ENCODE data around the gene FLNB.

DNA sequence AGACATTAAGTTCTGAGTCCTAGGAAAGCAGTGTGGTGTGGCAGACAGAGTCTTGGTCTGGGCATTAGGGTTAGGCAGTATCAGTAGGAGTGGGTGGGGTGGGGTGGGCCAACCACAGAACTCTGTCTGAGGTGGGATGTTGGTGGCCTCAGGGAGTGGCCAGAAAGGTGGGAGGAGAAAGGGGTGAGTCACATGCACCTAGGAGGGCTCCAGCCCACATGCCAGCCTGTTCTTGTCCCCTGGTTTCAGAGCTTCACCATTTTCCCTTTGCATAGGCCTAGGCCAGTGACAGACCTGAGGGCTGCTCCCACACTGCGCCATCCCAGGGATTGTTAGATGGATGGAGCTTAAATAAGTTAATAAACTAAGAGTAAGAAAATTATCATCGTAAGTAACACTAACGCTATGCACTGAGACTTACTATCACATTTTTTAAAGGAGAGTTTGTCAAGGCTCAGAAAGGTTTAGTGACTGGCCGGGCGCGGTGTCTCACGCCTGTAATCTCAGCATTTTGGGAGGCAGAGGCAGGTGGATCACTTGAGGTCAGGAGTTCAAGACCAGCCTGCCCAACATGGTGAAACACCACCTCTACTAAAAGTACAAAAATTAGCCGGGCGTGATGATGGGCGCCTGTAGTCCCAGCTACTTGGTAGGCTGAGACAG, 168.7 kb downstream of the FLNB start:
- TF ChIP-seq EZH2 (IDR thresholded peaks at IDR 0.05), result no peak
- TF ChIP-seq, protein P1, sequence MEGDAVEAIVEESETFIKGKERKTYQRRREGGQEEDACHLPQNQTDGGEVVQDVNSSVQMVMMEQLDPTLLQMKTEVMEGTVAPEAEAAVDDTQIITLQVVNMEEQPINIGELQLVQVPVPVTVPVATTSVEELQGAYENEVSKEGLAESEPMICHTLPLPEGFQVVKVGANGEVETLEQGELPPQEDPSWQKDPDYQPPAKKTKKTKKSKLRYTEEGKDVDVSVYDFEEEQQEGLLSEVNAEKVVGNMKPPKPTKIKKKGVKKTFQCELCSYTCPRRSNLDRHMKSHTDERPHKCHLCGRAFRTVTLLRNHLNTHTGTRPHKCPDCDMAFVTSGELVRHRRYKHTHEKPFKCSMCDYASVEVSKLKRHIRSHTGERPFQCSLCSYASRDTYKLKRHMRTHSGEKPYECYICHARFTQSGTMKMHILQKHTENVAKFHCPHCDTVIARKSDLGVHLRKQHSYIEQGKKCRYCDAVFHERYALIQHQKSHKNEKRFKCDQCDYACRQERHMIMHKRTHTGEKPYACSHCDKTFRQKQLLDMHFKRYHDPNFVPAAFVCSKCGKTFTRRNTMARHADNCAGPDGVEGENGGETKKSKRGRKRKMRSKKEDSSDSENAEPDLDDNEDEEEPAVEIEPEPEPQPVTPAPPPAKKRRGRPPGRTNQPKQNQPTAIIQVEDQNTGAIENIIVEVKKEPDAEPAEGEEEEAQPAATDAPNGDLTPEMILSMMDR (IDR thresholded peaks at IDR 0.05), result no peak
